ENCODE results near the gene RBMS3.

The RBMS3 gene

DNA sequence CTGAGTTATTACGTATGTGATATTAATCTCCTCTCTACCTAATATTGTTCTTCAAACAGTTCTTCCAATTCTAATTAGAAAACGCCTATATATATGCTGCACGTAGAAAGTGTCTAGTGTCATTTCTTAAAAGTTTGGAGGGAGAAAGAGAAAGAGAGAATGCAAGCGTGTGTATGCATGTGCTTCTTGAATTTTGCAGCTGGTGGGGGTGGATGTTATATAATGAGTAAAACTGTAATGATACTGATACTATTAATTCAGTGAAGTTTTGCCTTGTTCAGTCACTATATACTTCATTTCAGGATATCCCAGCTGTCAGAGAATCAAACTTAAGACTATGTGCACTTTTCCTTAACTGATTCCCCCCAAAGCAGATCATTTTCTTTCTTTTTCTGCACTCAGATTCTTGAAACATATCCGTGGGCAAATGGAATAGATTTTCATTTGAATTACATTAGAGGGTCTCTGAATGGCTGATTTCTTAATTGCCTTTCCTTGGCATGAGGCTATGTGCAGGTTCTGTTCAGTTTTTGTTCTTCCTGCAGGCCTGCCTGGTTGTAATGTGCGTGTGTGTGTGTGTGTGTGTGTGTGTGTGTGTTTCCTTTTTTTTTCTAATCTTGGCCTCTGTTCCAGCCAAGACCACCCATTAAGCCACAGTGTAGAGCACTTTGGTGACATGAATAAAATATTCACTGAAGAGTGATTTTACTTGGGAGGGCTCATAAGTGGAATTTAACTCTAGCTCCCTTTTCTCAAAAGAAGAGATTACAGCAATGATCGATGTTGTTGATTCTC, 617.5 kb downstream of the RBMS3 start:
- in situ Hi-C loops (cut with MboI; ENCODE audit: low pct_unique_long_range_greater_than_20kb, low sequenced_read_pairs, unreplicated experiment) = no loop called here
- DNase-seq (ENCODE audit: low spot score) = no peak
- TF ChIP-seq CTCF (IDR thresholded peaks at IDR 0.05; ENCODE audit: extremely low read depth, insufficient read depth, missing control alignments) = no peak

DNA sequence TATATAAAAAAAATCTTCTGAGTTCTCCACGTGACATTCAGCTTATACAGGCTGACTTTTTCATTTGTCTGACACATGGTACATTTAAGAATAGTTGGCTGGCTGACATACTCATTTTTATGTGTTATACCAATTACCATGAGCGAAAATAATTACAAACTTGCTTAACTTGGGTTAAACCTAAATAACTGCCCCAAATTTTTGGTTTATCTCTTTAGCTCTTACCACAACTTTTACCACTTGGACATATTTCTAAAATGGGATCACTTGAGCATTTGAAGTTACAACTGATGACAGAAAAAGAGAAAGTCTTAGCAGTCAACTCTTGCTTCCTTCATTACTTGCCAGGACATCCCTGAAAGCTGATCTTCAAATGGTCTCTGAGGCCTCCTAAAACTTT, 618.1 kb downstream of the RBMS3 start:
- in situ Hi-C loops (cut with MboI; ENCODE audit: low pct_unique_long_range_greater_than_20kb, low sequenced_read_pairs, unreplicated experiment) = no loop called here
- TF ChIP-seq CTCF (IDR thresholded peaks at IDR 0.05; ENCODE audit: extremely low read depth, insufficient read depth, missing control alignments) = no peak
- no peak for DNase-seq (ENCODE audit: low spot score)

- DNase-seq (ENCODE audit: low spot score) = no peak
- TF ChIP-seq CTCF (IDR thresholded peaks at IDR 0.05; ENCODE audit: extremely low read depth, insufficient read depth, missing control alignments) = no peak
- in situ Hi-C loops (cut with MboI; ENCODE audit: low pct_unique_long_range_greater_than_20kb, low sequenced_read_pairs, unreplicated experiment) = no loop called here
Measured at GRCh38 chr3:29901097-29901496, 620.2 kb downstream of the RBMS3 start.

- DNase-seq (ENCODE audit: low spot score) = no peak
- in situ Hi-C loops (cut with MboI; ENCODE audit: low pct_unique_long_range_greater_than_20kb, low sequenced_read_pairs, unreplicated experiment) = no loop called here
- TF ChIP-seq CTCF (IDR thresholded peaks at IDR 0.05; ENCODE audit: extremely low read depth, insufficient read depth, missing control alignments) = no peak
Measured at GRCh38 chr3:29903600-29903999, 622.7 kb downstream of the RBMS3 start.

DNA sequence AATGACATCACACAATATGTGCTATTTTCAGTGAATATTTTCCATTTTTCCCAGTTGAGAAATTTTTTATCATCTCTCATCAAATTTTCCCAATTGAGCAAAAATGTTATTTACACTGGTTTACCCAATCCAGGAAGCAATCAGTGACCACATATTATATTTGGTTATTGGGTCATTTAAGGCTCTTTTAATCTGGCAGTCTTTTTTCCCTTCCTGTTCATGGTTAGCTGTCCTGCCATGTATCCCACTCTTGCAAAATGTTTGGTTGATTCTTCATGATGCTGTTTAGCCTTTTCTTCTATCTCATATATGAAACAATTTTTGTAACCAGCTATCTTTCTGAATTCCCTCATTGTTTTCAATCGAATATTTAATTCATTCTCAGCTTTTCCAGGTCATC, 626.0 kb downstream of the RBMS3 start:
- in situ Hi-C loops (cut with MboI; ENCODE audit: low pct_unique_long_range_greater_than_20kb, low sequenced_read_pairs, unreplicated experiment) = no loop called here
- no peak for TF ChIP-seq CTCF (IDR thresholded peaks at IDR 0.05; ENCODE audit: extremely low read depth, insufficient read depth, missing control alignments)
- no peak for DNase-seq (ENCODE audit: low spot score)

DNA sequence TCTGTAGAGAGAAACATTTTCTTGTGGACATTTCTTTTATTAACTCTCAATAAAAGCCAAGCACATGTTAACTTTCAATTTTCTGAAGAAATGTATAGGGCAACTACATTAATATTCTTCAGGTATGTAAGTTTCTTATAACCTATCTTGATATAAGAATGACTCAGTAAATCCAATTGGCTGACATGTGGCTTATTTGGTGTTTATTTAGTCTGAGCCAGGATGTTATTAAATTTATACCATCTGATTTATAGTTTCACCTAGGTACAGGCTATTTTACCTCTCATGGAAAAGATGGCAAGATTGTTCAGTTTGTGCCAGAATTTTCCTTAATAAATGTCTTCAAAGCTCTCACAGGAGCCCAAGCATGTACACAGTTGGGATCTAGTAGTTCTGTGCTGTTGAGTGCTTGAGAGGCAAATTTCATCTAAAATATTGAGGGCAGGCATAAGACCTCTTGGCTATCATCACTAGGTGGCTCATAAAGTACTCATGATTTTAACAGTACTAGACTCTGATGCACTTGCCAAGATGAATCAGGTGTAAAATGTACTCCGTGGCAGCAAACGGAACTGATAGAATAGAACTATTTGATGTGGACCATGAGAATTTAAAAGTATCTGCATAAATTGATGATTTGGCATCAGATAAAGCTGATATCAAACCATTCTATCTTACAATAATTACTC, 631.9 kb downstream of the RBMS3 start:
- TF ChIP-seq CTCF (IDR thresholded peaks at IDR 0.05; ENCODE audit: extremely low read depth, insufficient read depth, missing control alignments) = no peak
- in situ Hi-C loops (cut with MboI; ENCODE audit: low pct_unique_long_range_greater_than_20kb, low sequenced_read_pairs, unreplicated experiment) = no loop called here
- no peak for DNase-seq (ENCODE audit: low spot score)
